Prostate gland (tissue), 2 donors: ENCODE data around the gene BMPER.

Source experiments
- POLR2AphosphoS5 ChIP-seq: sonication (generic); formaldehyde crosslinking; IDR thresholded peaks from one replicate; pipeline ENCODE4 v1.6.1; 2017; ENCODE audit warnings: antibody characterized with exemption
- TF ChIP-seq, protein P1 (sequence below), 4 experiments: fragments of 200-600 bp in 2 of 4; fragments of 450-650 bp in 2 of 4; sonication (generic) in 2 of 4; IDR thresholded peaks; 1 replicate in 3 of 4; 2 replicates in 1 of 4; pipeline ENCODE4 v1.5.1; 2016 to 2019; ENCODE audit warnings: antibody characterized with exemption in 4 of 4, mild to moderate bottlenecking in 2 of 4, moderate library complexity in 2 of 4

DNA sequence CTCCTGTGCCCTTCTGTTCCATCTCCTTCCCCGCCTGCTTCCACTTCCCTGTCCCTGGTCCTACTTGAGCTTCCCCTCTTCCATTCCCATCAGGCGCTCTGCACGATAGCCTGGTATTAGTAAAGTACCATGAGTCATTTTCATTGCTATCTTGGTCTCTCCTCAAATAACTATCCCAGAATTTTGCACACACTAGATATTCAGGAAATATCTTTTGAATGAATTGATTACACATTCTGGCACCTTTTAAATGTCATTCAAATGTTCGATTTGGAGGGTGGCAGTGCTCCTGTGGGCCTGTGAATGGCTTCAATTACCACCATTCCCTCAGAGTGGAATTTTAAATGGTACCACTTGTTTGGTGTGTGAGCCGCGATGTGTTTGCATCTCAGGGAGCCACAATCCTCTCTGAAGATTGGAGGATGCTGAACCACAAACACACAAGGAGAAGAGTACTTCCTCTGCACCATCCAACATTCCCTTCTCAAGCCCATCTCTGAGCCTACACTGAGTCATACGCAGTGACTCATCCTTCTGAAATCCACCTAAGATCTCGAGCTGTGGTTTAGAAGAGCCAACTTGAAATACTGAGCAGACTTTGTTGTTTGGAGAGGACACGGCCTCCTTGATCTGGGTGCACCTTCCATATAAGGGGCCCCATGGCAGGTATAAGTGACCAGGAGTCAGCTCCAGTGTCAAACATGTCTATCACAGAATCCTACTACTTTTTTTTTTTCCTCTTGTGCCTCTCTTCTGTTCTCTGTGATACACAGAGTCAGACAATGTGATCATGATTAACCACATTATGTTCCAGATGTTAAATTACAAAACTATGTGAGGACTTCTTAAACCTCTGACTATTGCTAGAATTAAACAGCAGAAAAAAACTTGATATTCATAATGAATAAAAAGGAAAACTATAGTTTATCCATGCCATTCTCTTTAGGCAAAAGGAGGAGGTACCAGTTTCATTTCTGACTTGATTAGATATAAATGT is 81.9 kb downstream of the BMPER start:
- TF ChIP-seq, protein P1, sequence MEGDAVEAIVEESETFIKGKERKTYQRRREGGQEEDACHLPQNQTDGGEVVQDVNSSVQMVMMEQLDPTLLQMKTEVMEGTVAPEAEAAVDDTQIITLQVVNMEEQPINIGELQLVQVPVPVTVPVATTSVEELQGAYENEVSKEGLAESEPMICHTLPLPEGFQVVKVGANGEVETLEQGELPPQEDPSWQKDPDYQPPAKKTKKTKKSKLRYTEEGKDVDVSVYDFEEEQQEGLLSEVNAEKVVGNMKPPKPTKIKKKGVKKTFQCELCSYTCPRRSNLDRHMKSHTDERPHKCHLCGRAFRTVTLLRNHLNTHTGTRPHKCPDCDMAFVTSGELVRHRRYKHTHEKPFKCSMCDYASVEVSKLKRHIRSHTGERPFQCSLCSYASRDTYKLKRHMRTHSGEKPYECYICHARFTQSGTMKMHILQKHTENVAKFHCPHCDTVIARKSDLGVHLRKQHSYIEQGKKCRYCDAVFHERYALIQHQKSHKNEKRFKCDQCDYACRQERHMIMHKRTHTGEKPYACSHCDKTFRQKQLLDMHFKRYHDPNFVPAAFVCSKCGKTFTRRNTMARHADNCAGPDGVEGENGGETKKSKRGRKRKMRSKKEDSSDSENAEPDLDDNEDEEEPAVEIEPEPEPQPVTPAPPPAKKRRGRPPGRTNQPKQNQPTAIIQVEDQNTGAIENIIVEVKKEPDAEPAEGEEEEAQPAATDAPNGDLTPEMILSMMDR (IDR thresholded peaks at IDR 0.05) = no peak
- peak; percentile 25 for TF ChIP-seq POLR2AphosphoS5
